GM21717 (cell line): ENCODE measurements around the gene KRTAP10-3.
"Not testable (repeated sequence)": the region's sequence is repeated elsewhere in the genome, so short reads cannot be mapped to it uniquely, and the experiment has no call there.

Experiments used
- ATAC-seq: cut with Tn5 transposase; IDR thresholded peaks from one replicate; pipeline ENCODE4 v1.9.1; 2021; ENCODE audit warnings: mild to moderate bottlenecking, moderate library complexity; ENCODE audit not compliant: unreplicated experiment

KRTAP10-3 gene, protein sequence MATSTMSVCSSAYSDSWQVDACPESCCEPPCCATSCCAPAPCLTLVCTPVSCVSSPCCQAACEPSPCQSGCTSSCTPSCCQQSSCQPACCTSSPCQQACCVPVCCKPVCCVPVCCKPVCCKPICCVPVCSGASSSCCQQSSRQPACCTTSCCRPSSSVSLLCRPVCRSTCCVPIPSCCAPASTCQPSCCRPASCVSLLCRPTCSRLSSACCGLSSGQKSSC

DNA sequence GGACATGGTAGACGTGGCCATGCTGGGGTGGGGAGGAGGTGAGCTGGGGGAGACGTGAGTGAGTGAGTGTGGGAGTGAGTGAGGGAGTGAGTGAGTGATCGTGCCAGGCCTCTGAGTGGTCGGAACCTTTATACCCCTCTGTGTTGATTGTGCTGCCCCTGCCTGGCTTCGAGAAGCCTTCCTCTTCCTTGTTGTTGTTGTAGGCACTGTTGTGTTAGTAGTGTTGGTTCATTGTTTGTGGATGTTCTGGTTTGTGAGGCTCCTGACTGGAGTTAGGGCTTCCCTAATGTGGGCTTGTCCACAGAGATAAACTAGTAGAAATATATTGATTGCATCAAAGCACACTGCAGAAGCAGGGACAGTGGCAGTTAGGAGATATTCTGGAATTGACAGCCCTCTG, at the start of gene KRTAP10-3:
Gene KRTAP10-3 (minus strand): TSS at position 101 of the 400 bp plus-strand sequence. CDS start 80 bp downstream, at position 21.
- ATAC-seq, result no peak

DNA sequence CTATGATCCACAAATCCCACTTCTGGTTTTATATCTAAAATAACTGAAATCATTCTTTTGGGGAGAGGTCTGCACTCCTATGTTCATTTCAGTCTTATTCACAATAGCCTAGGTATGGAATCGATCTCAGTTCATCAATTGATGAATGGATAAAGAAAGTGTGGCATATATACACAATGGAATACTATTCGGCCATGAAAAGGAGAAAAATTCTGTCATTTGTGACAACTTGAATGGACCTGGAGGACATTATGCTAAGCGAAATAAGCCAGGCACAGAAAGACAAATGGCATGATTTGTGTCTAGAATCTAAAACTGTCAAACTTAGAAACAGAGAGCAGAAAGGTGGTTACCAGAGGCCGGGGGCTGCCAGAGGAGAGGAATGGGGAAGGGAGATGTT, 47.9 kb upstream of the KRTAP10-3 start:
- no peak for ATAC-seq

DNA sequence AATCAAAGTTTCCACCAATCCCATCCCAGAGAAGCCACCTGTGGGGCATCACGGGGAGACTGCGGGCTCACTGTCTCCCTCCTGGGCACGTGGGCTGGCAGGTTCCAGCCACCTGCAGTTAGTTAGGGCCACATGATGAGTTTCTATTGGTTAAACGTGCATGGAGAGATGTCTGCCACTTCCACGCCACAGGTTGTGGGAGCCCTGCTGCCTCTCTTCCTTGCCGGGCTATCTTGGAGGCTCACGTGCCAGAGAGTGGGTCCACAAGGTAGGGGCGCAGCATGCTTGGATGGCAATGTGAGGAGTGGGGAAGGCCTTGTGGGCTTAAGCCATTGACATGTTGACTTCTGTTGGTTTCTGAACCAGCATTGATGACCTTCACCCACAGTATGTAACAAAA, 45.3 kb upstream of the KRTAP10-3 start:
- ATAC-seq, result no peak

DNA sequence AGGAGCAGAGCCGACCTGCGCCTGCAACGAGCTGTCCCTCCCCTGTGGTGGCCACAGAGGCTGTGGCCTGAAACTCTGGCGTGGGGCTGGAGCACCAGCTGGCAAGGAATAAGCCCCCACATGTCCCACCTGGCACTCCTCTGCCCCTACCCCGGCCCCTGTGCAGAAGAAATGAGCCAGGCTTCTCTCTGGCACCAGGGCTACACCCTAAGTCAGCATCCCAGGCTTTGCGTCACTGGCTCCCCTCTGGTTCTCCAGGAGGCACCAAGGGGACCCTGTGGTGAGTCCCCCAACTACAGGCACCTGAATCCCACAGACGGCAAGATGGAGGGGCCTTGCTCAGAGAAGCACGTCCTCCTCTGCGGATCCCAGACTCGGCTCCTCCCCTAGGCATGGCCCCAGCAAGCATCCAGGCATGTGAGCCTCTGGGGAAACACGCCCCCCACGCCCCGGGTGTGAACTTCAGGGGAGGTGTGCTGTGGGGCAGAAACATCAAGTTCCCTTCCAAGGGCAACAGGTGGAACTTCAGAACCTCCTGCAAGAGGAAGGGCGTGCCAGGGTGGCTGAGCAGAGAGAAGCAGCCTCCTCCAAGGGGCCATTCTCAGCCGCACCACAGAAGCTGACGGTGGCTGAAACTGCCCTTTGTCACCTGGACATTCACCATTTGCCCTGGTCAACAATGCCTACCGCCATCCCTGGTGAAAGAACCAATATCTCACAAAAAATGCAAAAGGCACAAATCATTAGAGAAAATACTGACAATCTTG, 44.7 kb upstream of the KRTAP10-3 start:
- ATAC-seq, result no peak

DNA sequence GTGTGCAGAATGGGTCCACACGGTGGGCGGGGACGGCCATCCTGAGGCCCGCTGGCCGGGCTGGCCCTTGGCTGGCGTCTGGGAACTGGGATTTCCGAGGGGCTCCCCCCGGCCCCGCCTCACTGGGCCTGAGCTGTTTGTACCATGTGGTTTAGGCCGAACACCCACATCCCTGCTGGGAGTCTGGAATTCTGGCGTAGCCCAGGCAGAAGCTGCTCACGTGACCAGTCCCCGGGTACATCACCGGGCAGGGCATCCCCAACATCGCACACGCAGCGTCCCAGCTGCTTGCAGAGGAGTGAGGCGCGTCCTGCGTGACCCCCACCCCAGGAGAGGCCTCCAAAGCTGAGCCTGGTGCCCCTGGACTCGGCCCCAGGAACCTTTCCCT, 43.9 kb upstream of the KRTAP10-3 start:
- ATAC-seq, result no peak

DNA sequence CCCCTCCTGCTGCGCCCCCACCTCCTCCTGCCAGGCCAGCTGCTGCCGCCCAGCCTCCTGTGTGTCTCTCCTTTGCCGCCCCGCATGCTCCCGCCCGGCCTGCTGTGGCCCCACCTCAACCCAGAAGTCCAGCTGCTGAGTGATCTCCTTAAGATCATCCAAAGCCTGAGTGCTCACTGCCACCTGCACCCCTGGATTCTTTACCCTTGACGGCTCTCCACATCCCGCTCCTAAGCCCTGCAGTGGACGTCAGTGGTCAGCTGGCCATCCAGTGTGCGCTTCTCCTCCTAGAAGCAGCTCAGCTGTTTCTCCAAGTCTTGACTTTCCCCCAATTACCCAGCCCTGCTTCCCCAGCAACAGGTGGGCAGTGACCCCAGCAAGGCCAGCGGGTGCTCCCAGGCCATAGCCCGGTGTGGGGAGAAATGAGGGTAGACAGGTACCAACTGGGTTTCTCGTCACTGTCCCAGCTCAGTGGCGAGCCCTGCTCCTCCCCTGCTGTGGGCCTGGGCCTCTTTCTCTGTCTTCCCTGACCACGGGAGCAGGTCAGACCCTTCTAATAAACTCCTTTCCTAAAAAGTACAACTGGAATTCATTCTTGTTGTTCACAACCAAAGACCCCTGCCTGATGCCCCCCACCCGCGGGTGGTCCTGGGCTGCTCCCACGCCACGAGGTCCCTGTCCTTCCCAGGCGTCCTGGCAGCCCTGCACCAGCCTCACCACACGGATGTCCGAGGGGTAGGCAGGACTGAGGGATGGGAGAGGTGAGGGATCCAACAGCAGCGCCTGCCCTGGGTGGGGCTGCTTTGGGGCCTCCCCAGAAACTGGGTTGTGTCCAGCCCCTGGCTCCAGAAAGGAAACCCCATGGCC, 43.2 kb upstream of the KRTAP10-3 start:
- ATAC-seq, result no peak

DNA sequence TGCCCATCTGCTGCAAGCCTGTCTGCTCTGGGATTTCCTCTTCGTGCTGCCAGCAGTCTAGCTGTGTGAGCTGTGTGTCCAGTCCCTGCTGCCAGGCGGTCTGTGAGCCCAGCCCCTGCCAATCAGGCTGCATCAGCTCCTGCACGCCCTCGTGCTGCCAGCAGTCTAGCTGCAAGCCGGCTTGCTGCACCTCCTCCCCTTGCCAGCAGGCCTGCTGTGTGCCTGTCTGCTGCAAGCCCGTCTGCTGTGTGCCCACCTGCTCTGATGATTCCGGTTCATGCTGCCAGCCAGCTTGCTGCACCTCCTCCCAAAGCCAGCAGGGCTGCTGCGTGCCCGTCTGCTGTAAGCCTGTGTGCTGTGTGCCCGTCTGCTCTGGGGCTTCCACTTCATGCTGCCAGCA, 42.5 kb upstream of the KRTAP10-3 start:
- ATAC-seq, result not testable (repeated sequence)

DNA sequence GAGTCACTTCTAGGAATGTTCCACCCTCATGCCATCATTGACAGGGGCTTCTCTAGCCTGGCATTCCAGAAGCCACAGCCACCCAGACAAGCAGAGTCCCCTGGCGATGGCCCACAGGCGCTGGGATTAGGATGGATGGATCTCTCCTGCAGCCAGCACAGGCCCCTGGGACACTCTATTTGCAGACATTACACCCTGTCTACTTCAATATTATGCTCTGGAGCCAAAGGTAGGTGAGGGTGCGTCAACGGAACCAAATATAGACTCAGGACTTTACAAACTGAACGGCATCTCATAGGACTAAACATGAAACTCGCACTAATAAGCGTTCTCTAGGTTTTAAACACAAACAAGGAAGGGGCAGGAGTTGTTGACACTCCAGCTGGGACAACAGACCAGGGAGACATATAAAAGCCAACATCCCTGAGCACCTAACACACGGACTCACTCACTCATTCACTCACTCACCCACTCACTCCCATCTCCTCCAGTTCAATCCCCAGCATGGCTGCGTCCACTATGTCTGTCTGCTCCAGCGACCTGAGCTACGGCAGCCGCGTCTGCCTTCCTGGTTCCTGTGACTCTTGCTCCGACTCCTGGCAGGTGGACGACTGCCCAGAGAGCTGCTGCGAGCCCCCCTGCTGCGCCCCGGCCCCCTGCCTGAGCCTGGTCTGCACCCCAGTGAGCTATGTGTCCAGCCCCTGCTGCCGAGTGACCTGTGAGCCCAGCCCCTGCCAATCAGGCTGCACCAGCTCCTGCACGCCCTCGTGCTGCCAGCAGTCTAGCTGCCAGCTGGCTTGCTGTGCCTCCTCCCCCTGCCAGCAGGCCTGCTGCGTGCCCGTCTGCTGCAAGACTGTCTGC, 41.8 kb upstream of the KRTAP10-3 start, which contains the start of gene KRTAP10-7:
Gene KRTAP10-7 (plus strand): TSS at position 480 of the 861 bp plus-strand sequence. CDS start 25 bp downstream, at position 505.
- not testable (repeated sequence) for ATAC-seq

DNA sequence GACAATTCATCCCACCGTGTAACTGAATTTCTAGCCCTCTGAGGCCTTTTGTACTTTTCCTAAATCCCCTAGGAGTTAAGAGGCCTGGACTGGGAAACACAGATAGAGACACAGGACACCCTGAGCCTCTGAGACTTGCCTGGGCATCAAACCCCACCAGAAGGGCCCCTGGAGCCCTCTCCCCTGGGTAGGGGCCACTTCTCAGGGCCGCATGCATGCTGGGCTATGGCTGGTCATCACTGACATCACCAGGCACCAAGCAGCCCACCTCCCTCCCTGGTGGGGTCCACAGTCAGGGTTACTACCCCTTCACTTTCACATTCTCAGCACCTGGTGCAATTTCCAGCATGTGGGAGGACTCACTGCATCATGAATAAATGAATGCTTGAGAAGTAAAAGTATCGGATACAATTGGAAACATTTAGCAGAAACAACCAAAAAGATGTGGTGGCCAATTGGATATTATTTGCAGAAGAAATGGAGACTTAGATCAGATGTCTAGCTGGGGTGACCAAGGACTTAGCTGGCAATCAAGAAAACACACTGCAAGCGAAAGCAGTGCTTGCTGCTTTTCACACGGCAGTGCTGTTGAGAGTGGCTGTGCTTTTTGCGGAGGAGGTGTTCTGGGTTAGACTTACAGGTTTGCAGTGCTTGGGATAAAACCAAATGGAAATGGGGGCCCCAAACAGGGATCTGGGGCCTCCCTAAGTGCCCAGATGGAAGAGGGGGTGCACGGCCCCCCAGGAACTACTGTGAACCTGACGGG, 40.9 kb upstream of the KRTAP10-3 start:
- no peak for ATAC-seq

DNA sequence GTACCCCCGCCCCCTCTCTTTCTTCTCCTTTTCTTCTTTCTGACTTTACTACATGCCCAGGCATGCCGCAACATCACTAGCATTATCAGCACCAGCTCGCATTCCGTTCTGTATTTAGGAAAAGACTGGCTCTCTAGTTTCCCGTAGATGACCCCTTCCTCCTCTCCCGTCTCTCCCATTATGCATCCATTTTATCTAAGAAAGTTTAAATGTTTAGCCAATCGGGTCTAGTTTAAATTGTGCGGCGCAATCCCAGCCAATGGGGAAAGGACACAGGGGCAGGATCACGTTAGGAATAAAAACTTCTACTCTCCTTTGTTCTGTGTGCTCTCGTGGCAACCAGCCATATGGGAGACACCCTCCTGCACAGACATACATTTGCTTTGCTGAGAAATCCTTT, 39.5 kb upstream of the KRTAP10-3 start:
- ATAC-seq, result no peak

DNA sequence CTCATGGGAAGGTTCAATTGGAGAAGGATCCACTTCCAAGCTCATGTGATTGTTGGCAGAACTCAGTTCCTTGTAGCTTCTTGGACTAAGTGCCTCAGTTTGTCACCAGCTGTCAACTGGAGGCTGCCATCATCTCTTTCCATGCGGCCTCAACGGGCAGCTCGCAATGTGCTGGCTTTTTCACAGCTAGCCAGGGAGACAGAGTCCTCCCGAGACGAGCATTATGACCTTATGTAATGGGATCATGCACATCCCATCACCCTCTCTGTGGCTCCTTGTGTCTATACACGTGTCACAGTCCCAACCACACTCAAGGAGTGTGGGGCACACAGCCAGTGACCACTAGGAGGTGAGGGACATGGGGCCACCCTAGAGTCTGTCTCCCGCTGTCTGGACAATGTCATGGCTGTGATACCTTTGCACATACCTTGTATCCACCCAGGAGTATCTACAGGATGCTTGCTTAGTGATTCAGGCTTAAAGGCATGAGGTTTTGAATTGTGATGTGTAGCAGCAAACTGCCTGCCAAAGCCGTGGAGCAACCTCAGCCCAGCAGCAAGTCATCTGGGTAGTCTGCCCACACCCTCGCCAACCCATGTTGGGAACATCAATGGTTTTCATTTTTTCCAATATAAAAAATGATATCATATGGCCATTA, 37.6 kb upstream of the KRTAP10-3 start:
- ATAC-seq, result no peak

DNA sequence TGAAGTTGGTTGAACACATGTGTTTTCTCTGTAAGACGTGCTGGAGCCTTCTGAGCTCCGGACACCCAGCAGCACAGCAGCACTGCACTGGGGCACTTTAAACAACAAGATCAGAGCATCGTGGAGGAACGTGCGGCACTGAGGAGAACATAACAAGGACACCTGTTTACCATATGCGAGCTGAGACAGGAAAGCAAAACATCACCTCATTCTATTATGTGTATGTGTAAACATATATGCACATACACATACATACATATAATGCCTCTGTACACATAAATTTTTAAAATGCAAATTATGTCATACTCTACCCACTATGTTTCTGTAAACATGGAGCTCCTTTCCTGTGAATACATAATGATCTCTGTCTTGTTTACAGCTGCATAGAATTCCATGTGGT, 36.9 kb upstream of the KRTAP10-3 start:
- no peak for ATAC-seq

DNA sequence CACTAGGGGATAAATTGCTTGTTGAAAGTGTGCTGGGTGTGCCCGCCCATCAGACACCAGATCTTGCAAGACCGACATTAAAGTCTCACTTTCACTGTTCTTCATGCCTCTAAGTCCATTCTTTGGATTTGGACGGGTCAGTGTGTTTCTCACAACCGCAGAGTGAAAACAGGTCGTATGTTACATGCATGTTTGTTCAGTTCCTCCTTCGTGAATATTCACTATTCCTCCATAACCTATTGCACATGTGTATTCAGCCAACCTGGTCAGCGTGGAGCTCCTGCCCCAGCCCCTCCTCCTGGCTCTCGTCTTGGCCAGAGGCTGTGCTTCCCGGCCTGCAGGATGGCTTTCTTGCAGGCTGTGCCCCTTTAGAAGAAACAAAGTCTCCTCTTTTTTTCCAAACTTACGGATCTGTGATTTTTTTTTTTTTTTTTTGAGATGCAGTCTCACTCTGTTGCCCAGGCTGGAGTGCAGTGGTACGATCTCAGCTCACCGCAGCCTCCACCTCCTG, 35.9 kb upstream of the KRTAP10-3 start:
- no peak for ATAC-seq

DNA sequence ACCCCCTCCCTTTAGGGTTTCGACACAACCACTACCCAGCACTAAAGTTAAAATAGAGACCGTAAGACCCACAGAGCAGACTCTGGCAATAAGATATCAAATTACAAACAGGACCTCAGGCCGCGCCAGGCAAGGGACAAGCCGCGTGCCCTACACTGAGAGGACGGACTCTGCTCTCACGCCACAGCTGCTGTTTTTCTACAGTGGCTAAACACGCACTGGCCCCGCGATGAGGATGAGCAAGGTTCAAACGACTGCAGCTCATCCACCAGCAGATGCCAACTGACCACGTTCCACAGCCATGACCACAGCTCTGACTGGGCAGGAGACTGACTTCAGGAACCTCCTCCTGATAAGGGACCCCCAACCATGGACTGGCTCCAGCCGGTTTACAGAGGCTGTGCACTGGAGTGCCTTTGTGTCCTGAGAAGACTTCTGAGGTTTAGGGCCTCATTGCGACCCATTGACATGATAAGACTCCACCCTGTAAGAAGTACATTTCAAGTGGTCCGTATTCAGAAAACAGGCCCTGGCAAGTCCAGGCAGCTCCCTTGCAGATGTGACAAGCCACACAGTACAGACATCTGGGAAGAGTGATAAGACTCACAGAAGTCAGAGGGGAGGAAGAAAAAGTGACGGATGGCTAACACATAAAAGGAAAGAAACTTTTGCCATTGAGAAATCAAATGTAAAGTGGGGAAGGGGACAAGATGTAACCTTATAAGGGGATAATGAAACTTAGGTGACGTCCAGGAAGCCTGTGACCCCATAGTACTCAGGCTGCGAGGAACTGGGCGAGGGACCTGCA, 35.2 kb upstream of the KRTAP10-3 start:
- ATAC-seq, result no peak

DNA sequence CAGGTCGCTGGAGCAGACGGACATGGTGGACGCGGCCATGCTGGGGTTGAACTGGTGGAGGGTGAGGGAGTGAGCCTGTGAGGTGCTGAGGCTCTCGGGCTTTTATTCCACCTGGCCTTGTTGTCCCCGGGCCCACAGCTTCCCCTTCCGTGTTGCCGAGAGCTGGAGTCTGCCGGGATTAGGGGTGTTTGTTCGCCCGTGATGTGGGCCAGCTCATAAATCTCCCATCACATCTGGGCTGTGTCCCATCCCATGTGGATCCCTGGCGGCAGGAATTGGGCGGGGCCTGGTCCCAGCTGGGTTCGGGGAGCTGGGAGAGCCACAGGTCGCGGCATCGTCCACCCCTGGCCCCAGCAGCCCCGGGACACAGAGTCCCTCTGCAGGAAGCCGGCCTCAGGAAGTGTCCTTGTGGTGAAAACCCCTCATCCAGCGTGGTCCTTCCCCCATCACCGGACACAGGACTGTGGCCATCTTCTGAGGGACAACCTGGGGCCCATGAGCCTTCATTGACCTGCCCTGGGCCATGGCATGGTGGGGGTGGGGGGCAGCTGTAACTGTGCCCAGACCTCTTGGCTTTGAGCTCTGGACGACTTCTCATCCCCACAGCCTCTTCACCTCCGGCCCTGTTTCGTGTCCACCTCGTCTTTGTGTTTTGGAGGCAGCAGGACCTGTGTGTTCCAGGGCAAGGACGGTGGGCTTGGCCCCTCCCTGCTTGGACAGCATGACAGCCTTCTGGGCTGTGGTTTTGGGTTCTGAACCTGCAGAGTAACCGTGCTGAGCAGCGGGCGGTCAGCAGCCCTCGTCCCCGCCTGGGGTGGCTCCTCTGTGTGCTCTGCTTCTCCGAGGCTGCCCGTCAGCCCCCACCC, 34.1 kb upstream of the KRTAP10-3 start, which contains the start of gene KRTAP10-6:
Gene KRTAP10-6 (minus strand): TSS at position 60 of the 866 bp plus-strand sequence. CDS start 21 bp downstream, at position 39.
- ATAC-seq, result no peak

DNA sequence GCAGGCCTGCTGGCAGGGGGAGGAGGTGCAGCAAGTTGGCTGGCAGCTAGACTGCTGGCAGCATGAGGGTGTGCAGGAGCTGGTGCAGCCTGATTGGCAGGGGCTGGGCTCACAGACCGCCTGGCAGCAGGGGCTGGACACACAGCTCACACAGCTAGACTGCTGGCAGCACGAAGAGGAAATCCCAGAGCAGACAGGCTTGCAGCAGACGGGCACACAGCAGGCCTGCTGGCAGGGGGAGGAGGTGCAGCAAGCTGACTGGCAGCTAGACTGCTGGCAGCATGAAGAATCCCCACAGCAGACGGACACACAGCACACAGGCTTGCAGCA, 33.2 kb upstream of the KRTAP10-3 start:
- ATAC-seq, result not testable (repeated sequence)
